H1 (cell line): ENCODE results near the gene MYH10. TPM values are rescaled to one million over a fixed set of nuclear protein-coding genes. Genes with fewer than 3 reads are reported as not detected.

Source experiments
- CTCF ChIA-PET: fragments of 300-600 bp; sonication (Branson Sonifier 250); formaldehyde crosslinking; loops from one replicate; lab custom pipeline; 2021; ENCODE audit not compliant: partially characterized antibody; lab: Charles Lee
- POLR2A ChIA-PET: fragments of 300-600 bp; sonication (Branson Sonifier 250); formaldehyde crosslinking; loops from one replicate; lab custom pipeline; 2021; ENCODE audit warnings: inconsistent platforms; ENCODE audit not compliant: partially characterized antibody; lab: Charles Lee
- DNase-seq, 2 experiments: peaks; one replicate each; pipeline versions ENCODE4 v3.0.0 to v3.0.0-alpha.2; 2010 to 2022; ENCODE audit warnings: low spot score in 2 of 2, low read depth in 1 of 2, mixed read lengths in 1 of 2
- FAIRE-seq: peaks from 2 replicates; lab custom pipeline; 2011; peaks lifted over from hg19 to GRCh38; lab: Jason Lieb, UNC
- H2AFZ ChIP-seq: 2 replicates; pipeline ENCODE4 v1.8.1; 2012; ENCODE audit warnings: low read length, inconsistent platforms
- H2AK5ac ChIP-seq: 2 replicates; pipeline ENCODE4 v1.6.1; 2013; ENCODE audit warnings: low read depth, low read length
- H2BK120ac ChIP-seq: replicated peaks from 2 replicates; pipeline ENCODE3; 2013; ENCODE audit warnings: low read depth, low read length, inconsistent platforms
- H2BK12ac ChIP-seq: 2 replicates; pipeline ENCODE4 v1.6.1; 2013; ENCODE audit warnings: low read depth, low read length
- H2BK15ac ChIP-seq: 2 replicates; pipeline ENCODE4 v1.6.1; 2013; ENCODE audit warnings: low read length
- H2BK20ac ChIP-seq: 2 replicates; pipeline ENCODE4 v1.6.1; 2013; ENCODE audit warnings: low read length
- H2BK5ac ChIP-seq: 2 replicates; pipeline ENCODE4 v1.6.1; 2013; ENCODE audit warnings: low read depth, low read length
- H3K14ac ChIP-seq: 2 replicates; pipeline ENCODE4 v1.6.1; 2013; ENCODE audit warnings: inconsistent platforms; ENCODE audit not compliant: insufficient read length
- H3K18ac ChIP-seq: 2 replicates; pipeline ENCODE4 v1.6.1; 2013; ENCODE audit warnings: low read length; ENCODE audit errors: extremely low read depth
- H3K23ac ChIP-seq: 2 replicates; pipeline ENCODE4 v1.6.1; 2013; ENCODE audit warnings: inconsistent platforms; ENCODE audit not compliant: insufficient read length
- H3K23me2 ChIP-seq: 2 replicates; pipeline ENCODE4 v1.6.1; 2013; ENCODE audit warnings: low read depth, low read length
- H3K27ac ChIP-seq: 2 replicates; pipeline ENCODE4 v1.6.1; 2011; ENCODE audit warnings: low read depth, low read length, inconsistent platforms
- H3K27me3 ChIP-seq, 4 experiments: replicated peaks in 1 of 4; 1 replicate in 1 of 4; 2 replicates in 3 of 4; pipeline versions ENCODE4 v1.6.1 to v1.8.1; 2011 to 2013; ENCODE audit warnings: low read length in 3 of 4, mild to moderate bottlenecking in 3 of 4, inconsistent platforms in 2 of 4, mixed read lengths in 2 of 4, moderate library complexity in 1 of 4; ENCODE audit not compliant: control insufficient read depth in 3 of 4, insufficient read depth in 3 of 4; ENCODE audit errors: extremely low read depth in 1 of 4
- H3K36me3 ChIP-seq, 4 experiments: 2 replicates each; pipeline versions ENCODE4 v1.6.1 to v1.8.1; 2011 to 2013; ENCODE audit warnings: mild to moderate bottlenecking in 4 of 4, low read length in 3 of 4, moderate library complexity in 2 of 4, control low read depth in 1 of 4, inconsistent platforms in 1 of 4; ENCODE audit not compliant: insufficient read depth in 4 of 4, control insufficient read depth in 2 of 4
- H3K4ac ChIP-seq: replicated peaks from 2 replicates; pipeline ENCODE3; 2013; ENCODE audit warnings: low read length, low read depth, mixed read lengths, inconsistent platforms; ENCODE audit not compliant: insufficient read length
- H3K4me1 ChIP-seq, 4 experiments: replicated peaks in 1 of 4; 1 replicate in 1 of 4; 2 replicates in 3 of 4; pipeline versions ENCODE4 v1.6.1 to v1.8.1; 2011 to 2013; ENCODE audit warnings: low read length in 3 of 4, inconsistent platforms in 2 of 4, mixed read lengths in 1 of 4; ENCODE audit not compliant: insufficient read depth in 4 of 4, control insufficient read depth in 3 of 4
- H3K4me2 ChIP-seq, 2 experiments: 2 replicates each; pipeline versions ENCODE4 v1.6.1 to v1.8.1; 2011 to 2013; ENCODE audit warnings: low read depth in 2 of 2, low read length in 2 of 2, control low read depth in 1 of 2, inconsistent platforms in 1 of 2, mild to moderate bottlenecking in 1 of 2; ENCODE audit not compliant: insufficient read depth in 1 of 2
- H3K4me3 ChIP-seq, 4 experiments: fragments of 200-600, 300-600 bp in 1 of 4; sonication (generic), shearing (Covaris generic), sonication (Bioruptor Twin) in 1 of 4; 2 replicates each; pipeline versions ENCODE4 v1.5.1 to v1.8.1; 2011 to 2016; ENCODE audit warnings: low read length in 4 of 4, low read depth in 3 of 4, control low read depth in 2 of 4, inconsistent platforms in 2 of 4, mild to moderate bottlenecking in 2 of 4, mixed read lengths in 1 of 4, moderate library complexity in 1 of 4; ENCODE audit not compliant: insufficient read depth in 2 of 4; ENCODE audit errors: extremely low read depth in 1 of 4
- H3K56ac ChIP-seq: replicated peaks from 2 replicates; pipeline ENCODE3; 2013; ENCODE audit warnings: low read depth, mild to moderate bottlenecking, mixed read lengths, low read length, inconsistent platforms; ENCODE audit not compliant: insufficient read length
- H3K79me1 ChIP-seq: 2 replicates; pipeline ENCODE4 v1.6.1; 2013; ENCODE audit warnings: low read depth, low read length, control low read depth
- H3K79me2 ChIP-seq, 2 experiments: 2 replicates each; pipeline versions ENCODE4 v1.6.1 to v1.8.1; 2012 to 2013; ENCODE audit warnings: low read length in 2 of 2, mild to moderate bottlenecking in 2 of 2, inconsistent platforms in 1 of 2; ENCODE audit not compliant: insufficient read depth in 2 of 2, control insufficient read depth in 1 of 2
- H3K9ac ChIP-seq, 4 experiments: replicated peaks in 1 of 4; 1 replicate in 1 of 4; 2 replicates in 3 of 4; pipeline versions ENCODE4 v1.6.1 to v1.8.1; 2011 to 2013; ENCODE audit warnings: low read depth in 3 of 4, low read length in 3 of 4, control low read depth in 2 of 4, mild to moderate bottlenecking in 2 of 4, moderate library complexity in 2 of 4, inconsistent platforms in 1 of 4; ENCODE audit errors: extremely low read depth in 1 of 4
- H3K9me3 ChIP-seq, 2 experiments: 2 replicates each; pipeline versions ENCODE4 v1.6.1 to v1.8.1; 2012 to 2013; ENCODE audit warnings: mild to moderate bottlenecking in 2 of 2, moderate library complexity in 2 of 2, control low read depth in 1 of 2, inconsistent platforms in 1 of 2, low read depth in 1 of 2, low read length in 1 of 2, mixed read lengths in 1 of 2; ENCODE audit not compliant: insufficient read depth in 2 of 2
- H4K20me1 ChIP-seq, 2 experiments: replicated peaks in 1 of 2; 2 replicates each; pipeline versions ENCODE3 to v1.8.1; 2011 to 2013; ENCODE audit warnings: inconsistent platforms in 2 of 2, low read length in 2 of 2, mild to moderate bottlenecking in 1 of 2; ENCODE audit not compliant: insufficient read depth in 2 of 2, control insufficient read depth in 1 of 2
- H4K5ac ChIP-seq: 2 replicates; pipeline ENCODE4 v1.6.1; 2013; ENCODE audit warnings: low read length, low read depth, mixed read lengths, inconsistent platforms; ENCODE audit not compliant: insufficient read length
- H4K8ac ChIP-seq: 2 replicates; pipeline ENCODE4 v1.8.0; 2013; ENCODE audit warnings: mild to moderate bottlenecking, moderate library complexity, low read length, inconsistent platforms; ENCODE audit not compliant: insufficient read depth; ENCODE audit errors: extremely low read depth
- H4K91ac ChIP-seq: replicated peaks from 2 replicates; pipeline ENCODE3; 2013; ENCODE audit warnings: low read length, mixed read lengths, inconsistent platforms; ENCODE audit not compliant: insufficient read length
- JUN ChIP-seq: IDR thresholded peaks from 2 replicates; pipeline ENCODE4 v1.6.1; 2011; ENCODE audit warnings: low read depth, mild to moderate bottlenecking, improper control_type of control experiment, low read length
- KDM5A ChIP-seq: fragments of 200-600 bp; IDR thresholded peaks from 2 replicates; pipeline ENCODE4 v1.7.1; 2012; ENCODE audit warnings: mild to moderate bottlenecking, low read length, inconsistent platforms, mixed read lengths
- NANOG ChIP-seq: IDR thresholded peaks from 2 replicates; pipeline ENCODE4 v1.6.1; 2011; ENCODE audit warnings: low read length, low read depth, mild to moderate bottlenecking, inconsistent platforms; ENCODE audit not compliant: insufficient read depth, poor library complexity, severe bottlenecking
- RAD21 ChIP-seq, 2 experiments: IDR thresholded peaks in 1 of 2; conservative IDR thresholded peaks in 1 of 2; 2 replicates each; pipeline ENCODE4 v1.6.1; 2011; ENCODE audit warnings: low read depth in 2 of 2, low read length in 2 of 2, improper control_type of control experiment in 1 of 2, inconsistent platforms in 1 of 2, mild to moderate bottlenecking in 1 of 2, moderate library complexity in 1 of 2
- RXRA ChIP-seq: IDR thresholded peaks from 2 replicates; pipeline ENCODE4 v1.6.1; 2011; ENCODE audit warnings: low read depth, mild to moderate bottlenecking, low read length, moderate library complexity; ENCODE audit not compliant: insufficient read depth
- SP2 ChIP-seq: IDR thresholded peaks from 2 replicates; pipeline ENCODE4 v1.6.1; 2012; ENCODE audit warnings: mild to moderate bottlenecking, low read length, inconsistent platforms
- TEAD4 ChIP-seq: IDR thresholded peaks from 2 replicates; pipeline ENCODE4 v1.6.1; 2012; ENCODE audit warnings: low read depth, low read length, inconsistent platforms, mixed read lengths
- USF2 ChIP-seq: IDR thresholded peaks from 2 replicates; pipeline ENCODE4 v1.6.1; 2011; ENCODE audit warnings: low read length, improper control_type of control experiment
- WGBS, 2 experiments: shearing (Covaris generic) in 1 of 2; methylation state at CpG; one replicate each; pipeline versions ENCODE4 v1.1.6 to v1.1.7; 2013 to 2015; ENCODE audit warnings: low lambda C conversion rate in 2 of 2, mixed read lengths in 2 of 2, inconsistent platforms in 1 of 2, low coverage in 1 of 2, missing lambda C conversion rate in 1 of 2; ENCODE audit not compliant: insufficient replicate concordance in 2 of 2, insufficient coverage in 1 of 2, insufficient read length in 1 of 2; ENCODE audit errors: extremely low coverage in 1 of 2, missing lambda C conversion rate in 1 of 2; 5-methylcytosine and 5-hydroxymethylcytosine counted together
- polyA plus RNA-seq, 7 experiments: library from polyadenylated mRNA; depleted of rRNA in 3 of 7; stranded (reverse) in 5 of 7; unstranded in 2 of 7; fragments of >200 nt in 5 of 7; fragments of 200-250 nt in 2 of 7; gene quantifications; 1 replicate in 5 of 7; 2 replicates in 1 of 7; 4 replicates in 1 of 7; pipeline versions ENCODE4 v1.2.1 to v1.2.3, GENCODE V29; 2011 to 2013; ENCODE audit warnings: missing spikeins in 2 of 7, mixed read lengths in 2 of 7
- total RNA-seq: library from RNA; stranded (reverse); fragmentation: NEBNext Ultra II Directional; extraction: Animal tissue kit (Norgen Biotek cat#: 25700); gene quantifications from 2 replicates; pipeline ENCODE4 v1.2.1, GENCODE V29; 2021
- TF ChIP-seq, protein P1 (sequence below): IDR thresholded peaks from 2 replicates; pipeline ENCODE4 v1.6.1; 2011; ENCODE audit warnings: low read depth, mild to moderate bottlenecking, low read length; ENCODE audit not compliant: insufficient read depth

MYH10 gene
- total and polyA plus RNA-seq, 2 of the 8 experiments (the other 6 are each of a cell fraction or from before 2014, with no cell fraction given) = 64.1 to 289 TPM

DNA sequence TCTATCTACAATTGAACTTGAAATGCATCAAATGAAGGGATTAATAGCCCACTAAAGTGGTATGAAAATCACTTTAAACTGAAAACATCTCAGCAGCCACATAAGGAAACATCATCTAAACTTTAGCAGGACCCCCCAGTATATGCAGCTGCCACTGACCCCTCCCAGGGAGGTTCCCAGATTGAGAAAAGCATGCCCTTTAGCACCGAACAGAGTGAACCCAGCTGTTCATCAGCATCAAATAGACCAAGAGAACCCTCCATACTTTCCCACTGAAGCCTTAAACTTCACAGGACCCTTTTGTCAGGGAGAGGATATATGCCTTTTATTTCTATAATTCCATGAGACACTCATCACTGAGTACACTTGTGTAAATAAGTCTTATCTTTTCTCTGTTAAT is 44.6 kb downstream of the MYH10 start:
- Histone ChIP-seq H2AFZ (no peak overlapping the region), H3K79me2 (peaks cover 8 to 89% of the 10 kb centered on the region in 2 experiments; a peak in 3 of 4 replicates)
- no peak for FAIRE-seq

More for the DNA sequence above, 44.6 kb downstream of the MYH10 start:
- Histone ChIP-seq H3K9me3 (no peaks in the 10 kb centered on the region), H2BK5ac (no peak overlapping the region), H3K4ac (no peak overlapping the region), H3K23ac (no peak overlapping the region), H4K8ac (no peak overlapping the region), H2AK5ac (no peak overlapping the region), H3K14ac (no peak overlapping the region), H2BK15ac (no peak overlapping the region), H3K79me1 (peaks cover 5% of the 10 kb centered on the region; the same call in 1 of the 2 replicates), H3K18ac (no peak overlapping the region), H4K91ac (no peak overlapping the region), H3K4me1 (peaks cover 0 to 4% (median under 1%) of the 10 kb centered on the region in 4 experiments; a peak in 2 of 7 replicates), H2BK12ac (no peak overlapping the region), H3K4me3 (no peak overlapping the region), H3K56ac (no peak overlapping the region), H3K4me2 (no peak overlapping the region), H4K20me1 (peaks cover 5 to 11% of the 10 kb centered on the region in 2 experiments), H2BK120ac (no peak overlapping the region), H3K9ac (no peak overlapping the region), H2BK20ac (no peak overlapping the region), H3K36me3 (peaks cover 0 to 23% (median 7%) of the 10 kb centered on the region in 4 experiments; a peak in 6 of 8 replicates), H4K5ac (no peak overlapping the region), H3K23me2 (no peaks in the 10 kb centered on the region), H3K27me3 (no peaks in the 10 kb centered on the region), H3K27ac (no peak overlapping the region)
- CTCF ChIA-PET = interaction anchor here (0.6 kb wide), 1 partner anchor 20 kb away, joined by 3 read pairs; no protein-coding TSS in a partner anchor
- TF ChIP-seq TEAD4 (no peak), JUN (no peak), NANOG (no peak), RAD21 (IDR thresholded peaks at IDR 0.05 in 1 of 2, conservative IDR thresholded peaks at IDR 0.05 in 1 of 2; ENCODE audit: low read depth in 2 of 2, low read length in 2 of 2) (no peak), USF2 (no peak), KDM5A (no peak), RXRA (no peak), SP2 (no peak)
- TF ChIP-seq, protein P1, sequence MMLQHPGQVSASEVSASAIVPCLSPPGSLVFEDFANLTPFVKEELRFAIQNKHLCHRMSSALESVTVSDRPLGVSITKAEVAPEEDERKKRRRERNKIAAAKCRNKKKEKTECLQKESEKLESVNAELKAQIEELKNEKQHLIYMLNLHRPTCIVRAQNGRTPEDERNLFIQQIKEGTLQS = no peak
- no peak for DNase-seq
- WGBS, 2 experiments = 95% methylated on average over 1 of the region's 1 CpG; no CpG with 5 or more reads in 1 of the 2 experiments
- POLR2A ChIA-PET = no interaction called here
